ENCODE results near the gene NDUFA8.

GRCh38 chr9:122116448-122117173 is 43.0 kb downstream of the NDUFA8 start:
- no peak for TF ChIP-seq EZH2phosphoT487 (IDR thresholded peaks at IDR 0.05; ENCODE audit: insufficient read depth, low read depth)
- no peak for TF ChIP-seq EZH2 (IDR thresholded peaks at IDR 0.05; ENCODE audit: insufficient read depth, poor library complexity, severe bottlenecking)

Data from GM23248 (cell line).